Measurements from ENCODE around the gene GARIN5A.

- TF ChIP-seq POLR2A (IDR thresholded peaks at IDR 0.05; ENCODE audit: low read depth, low read length): no peak
- no peak for TF ChIP-seq POLR2AphosphoS5 (IDR thresholded peaks at IDR 0.05; ENCODE audit: low read depth, low read length)
- TF ChIP-seq TAF1 (IDR thresholded peaks at IDR 0.05; ENCODE audit: borderline replicate concordance, low read depth, low read length): no peak
Measured at GRCh38 chr19:50433201-50434180, 43.2 kb downstream of the GARIN5A start.
